Activated B cell treated with CpG ODN at 0.5 μM for 24 hours (primary cell): ENCODE data around the gene ASCC1. TPM values are rescaled to one million over a fixed set of nuclear protein-coding genes. Genes with fewer than 3 reads are reported as not detected.
A peak's percentile ranks its signal among the peaks of the same experiment; 100 is the strongest.
"Not testable (repeated sequence)": the region's sequence is repeated elsewhere in the genome, so short reads cannot be mapped to it uniquely, and the experiment has no call there.

Source experiments
- ATAC-seq: fragments of 200-7000 bp; cut with Tn5 transposase; one replicate; pipeline ENCODE4 v1.10.0; 2021; ENCODE audit warnings: low read depth, mild to moderate bottlenecking, moderate library complexity
- CTCF ChIA-PET: fragments of 350-600 bp; sonication (Branson Sonifier 250); formaldehyde crosslinking; loops from one replicate; lab custom pipeline; 2021; ENCODE audit warnings: antibody characterized with exemption; lab: Charles Lee
- POLR2A ChIA-PET: fragments of 350-600 bp; sonication (Branson Sonifier 250); formaldehyde crosslinking; loops from one replicate; lab custom pipeline; 2021; ENCODE audit warnings: antibody characterized with exemption; lab: Charles Lee
- DNase-seq: peaks from one replicate; pipeline ENCODE4 v3.0.0; 2022
- H3K27ac Mint-ChIP-seq: one replicate; pipeline ENCODE4 v1.8.0; 2020; ENCODE audit warnings: mixed read lengths
- H3K27me3 Mint-ChIP-seq: one replicate; pipeline ENCODE4 v1.8.0; 2021; ENCODE audit warnings: mixed read lengths
- H3K36me3 Mint-ChIP-seq: one replicate; pipeline ENCODE4 v1.8.0; 2021; ENCODE audit warnings: low read depth, mixed read lengths
- H3K4me1 Mint-ChIP-seq: one replicate; pipeline ENCODE4 v1.8.0; 2021; ENCODE audit warnings: mixed read lengths
- H3K4me3 Mint-ChIP-seq: one replicate; pipeline ENCODE4 v1.8.0; 2020; ENCODE audit warnings: mild to moderate bottlenecking, mixed read lengths
- H3K9me3 Mint-ChIP-seq: one replicate; pipeline ENCODE4 v1.8.0; 2020; ENCODE audit warnings: mixed read lengths
- intact Hi-C: fragments of 100-400 bp; cut with micrococcal nuclease; formaldehyde crosslinking; loops from one replicate; pipeline ENCODE4 v1.15.1; 2024
- total RNA-seq: library from RNA; stranded (reverse); gene quantifications from 2 replicates; pipeline ENCODE4 v1.2.3, GENCODE V29; 2022
- TF ChIP-seq, protein P1 (sequence below): fragments of 200-600 bp; IDR thresholded peaks from one replicate; pipeline ENCODE4 v1.8.0; 2022; ENCODE audit warnings: antibody characterized with exemption, mild to moderate bottlenecking

The ASCC1 gene
- total RNA-seq, 1 donor from 2014 or later = 42.6 TPM

DNA sequence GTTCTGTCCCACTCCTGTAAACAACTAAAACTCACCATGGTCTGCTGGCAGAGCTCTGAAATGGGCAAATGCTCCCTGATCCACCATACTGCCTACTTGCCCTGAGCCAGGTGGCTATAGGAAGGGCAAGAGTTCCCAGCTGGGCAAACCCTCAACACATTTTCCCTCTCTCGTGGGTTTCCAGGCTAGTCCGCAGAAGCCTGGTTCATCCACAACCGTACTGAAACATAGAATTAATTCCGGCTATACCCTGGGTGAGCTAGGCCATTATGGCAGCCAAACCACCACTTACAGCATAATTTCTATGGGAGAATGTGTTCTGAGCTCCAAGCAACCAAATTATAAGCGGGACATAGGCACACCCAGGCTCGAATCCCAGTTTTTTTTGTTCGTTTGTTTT, 37.5 kb upstream of the ASCC1 start:
- Mint-ChIP-seq H3K36me3 (no peaks in the 10 kb centered on the region), H3K27me3 (no peaks in the 10 kb centered on the region), H3K4me3 (no peak overlapping the region), H3K4me1 (peaks cover 75% of the 10 kb centered on the region), H3K27ac (peak overlapping the region; percentile 68), H3K9me3 (no peaks in the 10 kb centered on the region)
- intact Hi-C loops = no loop called here
- DNase-seq (no peak), ATAC-seq (no peak)
- ChIA-PET CTCF (interaction anchor here (1.0 kb wide), 2 partner anchors 75 to 79 kb away, joined by 3 to 4 read pairs; no protein-coding TSS in a partner anchor), POLR2A (interaction anchor here (0.6 to 14.1 kb wide), 10 partner anchors 8 to 1751 kb away, joined by 3 to 380 read pairs (median 5); partner anchors contain the start of gene DDIT4)
- TF ChIP-seq, protein P1, sequence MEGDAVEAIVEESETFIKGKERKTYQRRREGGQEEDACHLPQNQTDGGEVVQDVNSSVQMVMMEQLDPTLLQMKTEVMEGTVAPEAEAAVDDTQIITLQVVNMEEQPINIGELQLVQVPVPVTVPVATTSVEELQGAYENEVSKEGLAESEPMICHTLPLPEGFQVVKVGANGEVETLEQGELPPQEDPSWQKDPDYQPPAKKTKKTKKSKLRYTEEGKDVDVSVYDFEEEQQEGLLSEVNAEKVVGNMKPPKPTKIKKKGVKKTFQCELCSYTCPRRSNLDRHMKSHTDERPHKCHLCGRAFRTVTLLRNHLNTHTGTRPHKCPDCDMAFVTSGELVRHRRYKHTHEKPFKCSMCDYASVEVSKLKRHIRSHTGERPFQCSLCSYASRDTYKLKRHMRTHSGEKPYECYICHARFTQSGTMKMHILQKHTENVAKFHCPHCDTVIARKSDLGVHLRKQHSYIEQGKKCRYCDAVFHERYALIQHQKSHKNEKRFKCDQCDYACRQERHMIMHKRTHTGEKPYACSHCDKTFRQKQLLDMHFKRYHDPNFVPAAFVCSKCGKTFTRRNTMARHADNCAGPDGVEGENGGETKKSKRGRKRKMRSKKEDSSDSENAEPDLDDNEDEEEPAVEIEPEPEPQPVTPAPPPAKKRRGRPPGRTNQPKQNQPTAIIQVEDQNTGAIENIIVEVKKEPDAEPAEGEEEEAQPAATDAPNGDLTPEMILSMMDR = no peak

DNA sequence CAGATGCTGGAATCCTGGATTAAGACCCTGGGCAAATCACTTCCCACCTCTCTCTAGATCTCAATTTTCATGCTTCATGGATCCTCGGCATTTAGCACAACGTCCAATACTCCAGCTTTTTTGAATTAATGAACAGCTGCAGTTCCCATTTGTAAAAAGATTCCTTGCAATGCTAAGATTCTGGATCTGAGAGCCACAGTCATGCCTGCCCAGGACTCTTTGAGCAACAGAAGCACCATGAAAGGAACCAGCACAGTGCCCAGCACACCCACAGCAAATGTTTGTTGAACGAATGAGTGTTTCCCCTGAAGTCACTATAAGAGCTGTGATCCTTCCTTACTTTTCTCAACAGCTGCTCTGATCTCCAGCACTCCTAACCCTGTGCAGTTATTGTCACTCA, 36.9 kb upstream of the ASCC1 start:
- POLR2A ChIA-PET = interaction anchor here (0.5 to 14.1 kb wide), 9 partner anchors 9 to 406 kb away, joined by 3 to 380 read pairs (median 5); partner anchors contain the start of gene DDIT4
- Mint-ChIP-seq H3K9me3 (no peaks in the 10 kb centered on the region), H3K27ac (peak overlapping the region; percentile 68), H3K4me1 (peaks cover 80% of the 10 kb centered on the region), H3K36me3 (no peaks in the 10 kb centered on the region), H3K27me3 (no peaks in the 10 kb centered on the region), H3K4me3 (no peak overlapping the region)
- CTCF ChIA-PET = interaction anchor here (1.0 to 1.4 kb wide), 2 partner anchors 22 to 75 kb away, joined by 3 read pairs; no protein-coding TSS in a partner anchor
- no peak for DNase-seq
- no peak for ATAC-seq
- intact Hi-C loops = no loop called here
- TF ChIP-seq, protein P1 = no peak

- Mint-ChIP-seq H3K36me3 (no peaks in the 10 kb centered on the region), H3K9me3 (no peaks in the 10 kb centered on the region), H3K4me3 (no peak overlapping the region), H3K27me3 (no peaks in the 10 kb centered on the region), H3K4me1 (peaks cover 82% of the 10 kb centered on the region), H3K27ac (no peak overlapping the region)
- CTCF ChIA-PET = interaction anchor here (1.4 kb wide), 1 partner anchor 24 kb away, joined by 3 read pairs; no protein-coding TSS in a partner anchor
- POLR2A ChIA-PET = interaction anchor here (0.6 to 10.7 kb wide), 3 partner anchors 8 to 81 kb away, joined by 4 to 155 read pairs (median 85); partner anchors contain the start of gene DDIT4
- TF ChIP-seq, protein P1 = no peak
- no peak for DNase-seq
- intact Hi-C loops = no loop called here
- ATAC-seq = no peak
Observed at GRCh38 chr10:72251635-72252034, 35.6 kb upstream of the ASCC1 start.

DNA sequence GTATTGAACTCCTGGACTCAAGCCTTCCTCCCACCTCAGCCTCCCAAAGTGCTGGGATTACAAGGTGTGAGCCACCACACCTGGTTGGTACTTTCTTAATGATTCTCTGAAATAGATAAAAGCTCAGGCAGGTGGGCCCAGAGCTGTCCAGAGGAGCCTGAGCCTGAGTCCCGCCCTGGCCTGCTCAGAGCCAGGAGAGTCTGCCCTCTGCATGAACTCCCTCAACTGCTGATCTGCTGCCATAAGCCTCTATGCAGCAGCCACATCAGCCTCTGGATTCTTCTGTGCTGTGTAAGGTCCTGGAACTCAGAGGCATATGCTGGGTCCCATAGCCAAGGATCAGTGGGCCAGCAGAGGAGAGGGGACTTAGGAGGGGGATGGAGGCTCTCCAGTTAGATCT, 34.6 kb upstream of the ASCC1 start:
- TF ChIP-seq, protein P1 = no peak
- Mint-ChIP-seq H3K4me1 (peaks cover 83% of the 10 kb centered on the region), H3K36me3 (no peaks in the 10 kb centered on the region), H3K27me3 (no peaks in the 10 kb centered on the region), H3K4me3 (no peak overlapping the region), H3K27ac (peak overlapping the region; percentile 63), H3K9me3 (no peaks in the 10 kb centered on the region)
- ATAC-seq = no peak
- POLR2A ChIA-PET = interaction anchor here (1.1 to 10.7 kb wide), 4 partner anchors 9 to 35 kb away, joined by 3 to 155 read pairs (median 52); partner anchors contain the start of genes ANAPC16, ASCC1 and DDIT4
- CTCF ChIA-PET = interaction anchor here (3.5 kb wide), 1 partner anchor 24 kb away, joined by 14 read pairs; the partner anchor contains the start of gene DDIT4
- intact Hi-C loops = no loop called here
- no peak for DNase-seq

DNA sequence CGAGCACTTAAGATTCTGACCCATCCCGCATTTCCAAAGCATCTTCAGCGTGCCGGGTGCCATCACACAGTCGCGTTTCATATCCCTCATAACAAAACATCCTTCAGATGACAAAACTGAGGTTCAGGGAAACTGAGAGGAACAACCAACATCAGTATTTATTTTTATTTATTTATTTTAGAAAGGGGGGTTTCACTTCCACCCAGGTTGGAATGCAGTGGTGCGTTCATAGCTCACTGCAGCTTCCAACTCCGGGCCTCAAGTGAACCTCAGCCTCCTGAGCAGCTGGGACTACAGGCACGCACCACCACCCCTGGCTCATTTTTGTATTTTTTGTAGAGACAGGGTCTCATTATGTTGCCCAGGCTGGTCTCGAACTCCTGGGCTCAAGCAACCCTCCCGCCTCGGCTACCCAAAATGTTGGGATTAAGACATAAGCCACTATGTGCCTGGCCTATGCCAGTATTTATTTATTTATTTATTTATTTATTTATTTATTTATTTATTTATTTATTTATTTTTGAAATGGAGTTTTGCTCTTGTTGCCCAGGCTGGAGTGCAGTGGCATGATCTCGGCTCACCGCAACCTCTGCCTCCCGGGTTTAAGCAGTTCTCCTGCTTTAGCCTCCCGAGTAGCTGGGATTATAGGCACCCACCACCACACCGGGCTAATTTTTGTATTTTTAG, 33.2 kb upstream of the ASCC1 start:
- peaks cover 84% of the 10 kb centered on the region for H3K4me1 Mint-ChIP-seq
- H3K9me3 Mint-ChIP-seq, H3K36me3 Mint-ChIP-seq, ATAC-seq, DNase-seq, H3K27me3 Mint-ChIP-seq, intact Hi-C loops: not testable (repeated sequence)
- ChIA-PET POLR2A (interaction anchor here (0.5 to 10.7 kb wide), 15 partner anchors 10 to 202 kb away, joined by 3 to 155 read pairs (median 11); partner anchors contain the start of genes ANAPC16, ASCC1 and DDIT4), CTCF (interaction anchor here (3.5 kb wide), 1 partner anchor 25 kb away, joined by 14 read pairs; the partner anchor contains the start of gene DDIT4)
- H3K4me3 Mint-ChIP-seq = peak overlapping the region; percentile 74
- peak overlapping the region; percentile 97 for H3K27ac Mint-ChIP-seq
